Trophoblast cell (in vitro differentiated cells and primary cell): ENCODE measurements around the gene YY1.

Experiments used
- DNase-seq, 2 donors: peaks; one replicate each; pipeline ENCODE4 v3.0.0-alpha.2; 2016
- H2AFZ ChIP-seq: 2 replicates; pipeline ENCODE4 v1.6.1; 2013; ENCODE audit warnings: low read length, moderate library complexity, mild to moderate bottlenecking; ENCODE audit not compliant: insufficient read depth, poor library complexity
- H2AK5ac ChIP-seq: 2 replicates; pipeline ENCODE4 v1.6.1; 2013; ENCODE audit warnings: mild to moderate bottlenecking, low read length
- H2BK120ac ChIP-seq: 2 replicates; pipeline ENCODE4 v1.6.1; 2013; ENCODE audit warnings: low read length, mild to moderate bottlenecking, moderate library complexity; ENCODE audit not compliant: insufficient read depth, poor library complexity
- H2BK12ac ChIP-seq: 2 replicates; pipeline ENCODE4 v1.6.1; 2013; ENCODE audit warnings: mild to moderate bottlenecking, low read length, moderate library complexity
- H2BK5ac ChIP-seq: 2 replicates; pipeline ENCODE4 v1.6.1; 2013; ENCODE audit warnings: low read length, low read depth, moderate library complexity, mild to moderate bottlenecking; ENCODE audit not compliant: poor library complexity
- H3K14ac ChIP-seq: 2 replicates; pipeline ENCODE4 v1.6.1; 2013; ENCODE audit warnings: mild to moderate bottlenecking, low read length
- H3K18ac ChIP-seq: 2 replicates; pipeline ENCODE4 v1.6.1; 2013; ENCODE audit warnings: mild to moderate bottlenecking, low read length
- H3K23ac ChIP-seq: 2 replicates; pipeline ENCODE4 v1.6.1; 2013; ENCODE audit warnings: low read length
- H3K27ac ChIP-seq: 2 replicates; pipeline ENCODE4 v1.5.1; 2013; ENCODE audit warnings: low read depth, mild to moderate bottlenecking, inconsistent platforms, low read length, moderate library complexity
- H3K27me3 ChIP-seq: 2 replicates; pipeline ENCODE4 v1.6.1; 2013; ENCODE audit warnings: inconsistent platforms, mild to moderate bottlenecking, low read length, moderate library complexity; ENCODE audit not compliant: insufficient read depth
- H3K36me3 ChIP-seq, 2 experiments: 1 replicate in 1 of 2; 2 replicates in 1 of 2; pipeline ENCODE4 v1.6.1; 2013; ENCODE audit warnings: low read length in 2 of 2, mild to moderate bottlenecking in 2 of 2, moderate library complexity in 1 of 2; ENCODE audit not compliant: insufficient read depth in 2 of 2, control insufficient read depth in 1 of 2
- H3K4ac ChIP-seq: 2 replicates; pipeline ENCODE4 v1.6.1; 2013; ENCODE audit warnings: low read depth, mild to moderate bottlenecking, low read length, moderate library complexity
- H3K4me1 ChIP-seq, 2 experiments: 1 replicate in 1 of 2; 2 replicates in 1 of 2; pipeline ENCODE4 v1.6.1; 2013; ENCODE audit warnings: low read length in 2 of 2, mild to moderate bottlenecking in 2 of 2, moderate library complexity in 1 of 2; ENCODE audit not compliant: insufficient read depth in 2 of 2, control insufficient read depth in 1 of 2
- H3K4me2 ChIP-seq: 2 replicates; pipeline ENCODE4 v1.6.1; 2013; ENCODE audit warnings: inconsistent platforms, mild to moderate bottlenecking, low read length, moderate library complexity
- H3K4me3 ChIP-seq: 2 replicates; pipeline ENCODE4 v1.5.1; 2013; ENCODE audit warnings: mild to moderate bottlenecking, low read depth, low read length, inconsistent platforms
- H3K79me1 ChIP-seq: one replicate; pipeline ENCODE4 v1.6.1; 2013; ENCODE audit warnings: low read length
- H3K79me2 ChIP-seq: 2 replicates; pipeline ENCODE4 v1.6.1; 2013; ENCODE audit warnings: low read length, mild to moderate bottlenecking; ENCODE audit not compliant: control insufficient read depth, insufficient read depth, poor library complexity
- H3K9ac ChIP-seq: 2 replicates; pipeline ENCODE4 v1.6.1; 2013; ENCODE audit warnings: mild to moderate bottlenecking, low read length
- H3K9me3 ChIP-seq: 2 replicates; pipeline ENCODE4 v1.6.1; 2013; ENCODE audit warnings: low read depth, mild to moderate bottlenecking, control low read depth, inconsistent platforms, low read length; ENCODE audit not compliant: insufficient read depth
- H4K12ac ChIP-seq: 2 replicates; pipeline ENCODE4 v1.6.1; 2013; ENCODE audit warnings: low read depth, mild to moderate bottlenecking, low read length, moderate library complexity
- H4K8ac ChIP-seq: 2 replicates; pipeline ENCODE4 v1.6.1; 2013; ENCODE audit warnings: low read depth, mild to moderate bottlenecking, low read length, moderate library complexity
- H4K91ac ChIP-seq: one replicate; pipeline ENCODE4 v1.6.1; 2013; ENCODE audit warnings: low read depth, mild to moderate bottlenecking, low read length, moderate library complexity
- WGBS: extraction: QIAGEN DNeasy Blood & Tissue Kit; methylation state at CpG from one replicate; pipeline ENCODE4 v1.1.7; 2013; ENCODE audit warnings: missing lambda C conversion rate; ENCODE audit not compliant: insufficient read length, insufficient coverage; ENCODE audit errors: extremely low coverage; 5-methylcytosine and 5-hydroxymethylcytosine counted together

YY1 gene

GRCh38 chr14:100222224-100223093, 16.5 kb upstream of the YY1 start:
- H3K79me1 ChIP-seq, result no peaks in the 10 kb centered on the region
- H3K9ac ChIP-seq, result no peak overlapping the region
- no peak overlapping the region for H4K91ac ChIP-seq
- peaks cover 15 to 17% of the 10 kb centered on the region in 2 experiments for H3K4me1 ChIP-seq
- peaks cover 0 to 2% of the 10 kb centered on the region in 2 experiments for H3K36me3 ChIP-seq
- no peak overlapping the region for H2BK120ac ChIP-seq
- no peak overlapping the region for H3K14ac ChIP-seq
- no peaks in the 10 kb centered on the region for H3K79me2 ChIP-seq
- H4K8ac ChIP-seq, result no peak overlapping the region
- no peak overlapping the region for H2AFZ ChIP-seq
- H4K12ac ChIP-seq, result no peak overlapping the region
- peak overlapping the region; percentile 73 for H3K4me2 ChIP-seq
- no peak overlapping the region for H3K18ac ChIP-seq
- H3K27me3 ChIP-seq, result no peaks in the 10 kb centered on the region
- no peak overlapping the region for H3K4me3 ChIP-seq
- no CpG with 5 or more reads among the region's 14 CpGs for WGBS
- DNase-seq, result no peak
- no peak overlapping the region for H2BK12ac ChIP-seq
- no peak overlapping the region for H2AK5ac ChIP-seq
- no peak overlapping the region for H3K27ac ChIP-seq
- H3K9me3 ChIP-seq, result no peaks in the 10 kb centered on the region
- no peak overlapping the region for H3K4ac ChIP-seq
- H2BK5ac ChIP-seq, result no peak overlapping the region
- no peak overlapping the region for H3K23ac ChIP-seq

- WGBS, result no CpG with 5 or more reads among the region's 12 CpGs
Measured at GRCh38 chr14:100223332-100224201, 15.4 kb upstream of the YY1 start.

GRCh38 chr14:100224229-100224866, 14.6 kb upstream of the YY1 start:
- H2BK12ac ChIP-seq, result no peak overlapping the region
- H4K8ac ChIP-seq, result no peak overlapping the region
- no peak overlapping the region for H3K27ac ChIP-seq
- no peak for DNase-seq
- H3K27me3 ChIP-seq, result no peaks in the 10 kb centered on the region
- H3K4ac ChIP-seq, result no peak overlapping the region
- no peak overlapping the region for H3K23ac ChIP-seq
- no peaks in the 10 kb centered on the region for H3K79me1 ChIP-seq
- no peak overlapping the region for H3K9ac ChIP-seq
- H4K12ac ChIP-seq, result no peak overlapping the region
- peaks cover 15 to 17% of the 10 kb centered on the region in 2 experiments for H3K4me1 ChIP-seq
- H2BK5ac ChIP-seq, result no peak overlapping the region
- no peak overlapping the region for H3K18ac ChIP-seq
- no CpG with 5 or more reads among the region's 4 CpGs for WGBS
- no peaks in the 10 kb centered on the region for H3K9me3 ChIP-seq
- peaks cover 0 to 2% of the 10 kb centered on the region in 2 experiments for H3K36me3 ChIP-seq
- H2BK120ac ChIP-seq, result no peak overlapping the region
- H3K4me2 ChIP-seq, result no peak overlapping the region
- H3K4me3 ChIP-seq, result no peak overlapping the region
- H2AK5ac ChIP-seq, result no peak overlapping the region
- no peak overlapping the region for H4K91ac ChIP-seq
- no peaks in the 10 kb centered on the region for H3K79me2 ChIP-seq
- no peak overlapping the region for H3K14ac ChIP-seq
- H2AFZ ChIP-seq, result no peak overlapping the region

More at GRCh38 chr14:100223332-100224201, 15.4 kb upstream of the YY1 start:
- H3K79me2 ChIP-seq, result no peaks in the 10 kb centered on the region
- no peak overlapping the region for H3K4ac ChIP-seq
- no peak overlapping the region for H2BK12ac ChIP-seq
- no peak overlapping the region for H4K12ac ChIP-seq
- no peak overlapping the region for H3K23ac ChIP-seq
- no peak overlapping the region for H3K9ac ChIP-seq
- H4K91ac ChIP-seq, result no peak overlapping the region
- no peak overlapping the region for H3K4me3 ChIP-seq
- H2BK5ac ChIP-seq, result no peak overlapping the region
- H4K8ac ChIP-seq, result no peak overlapping the region
- DNase-seq, result peak; percentile 60 to 77
- H3K14ac ChIP-seq, result no peak overlapping the region
- H3K9me3 ChIP-seq, result no peaks in the 10 kb centered on the region
- no peak overlapping the region for H3K4me2 ChIP-seq
- no peaks in the 10 kb centered on the region for H3K79me1 ChIP-seq
- H2BK120ac ChIP-seq, result no peak overlapping the region
- H3K18ac ChIP-seq, result no peak overlapping the region
- peaks cover 0 to 2% of the 10 kb centered on the region in 2 experiments for H3K36me3 ChIP-seq
- H3K27ac ChIP-seq, result no peak overlapping the region
- no peak overlapping the region for H2AFZ ChIP-seq
- H2AK5ac ChIP-seq, result no peak overlapping the region
- H3K27me3 ChIP-seq, result no peaks in the 10 kb centered on the region
- peaks cover 15 to 17% of the 10 kb centered on the region in 2 experiments for H3K4me1 ChIP-seq

GRCh38 chr14:100225169-100225568, 13.8 kb upstream of the YY1 start:
- Histone ChIP-seq H3K23ac (no peak overlapping the region), H2BK120ac (no peak overlapping the region), H3K4me1 (peaks cover 15 to 17% of the 10 kb centered on the region in 2 experiments), H2BK5ac (no peak overlapping the region), H4K8ac (no peak overlapping the region), H3K36me3 (peaks cover 0 to 2% of the 10 kb centered on the region in 2 experiments), H3K79me1 (no peaks in the 10 kb centered on the region), H3K18ac (no peak overlapping the region), H3K9me3 (no peaks in the 10 kb centered on the region), H3K27ac (no peak overlapping the region), H3K4ac (no peak overlapping the region), H4K12ac (no peak overlapping the region), H4K91ac (no peak overlapping the region), H3K27me3 (no peaks in the 10 kb centered on the region), H3K79me2 (no peaks in the 10 kb centered on the region), H2AK5ac (no peak overlapping the region), H2AFZ (no peak overlapping the region), H3K4me3 (no peak overlapping the region), H3K9ac (no peak overlapping the region), H3K14ac (no peak overlapping the region), H3K4me2 (no peak overlapping the region), H2BK12ac (no peak overlapping the region)
- no peak for DNase-seq
- WGBS, result no CpG with 5 or more reads among the region's 4 CpGs
